Measurements from ENCODE around the gene TDRD7.

GRCh38 chr9:97419309-97419867, 7.5 kb downstream of the TDRD7 start:
- no peak for TF ChIP-seq CTCF (IDR thresholded peaks at IDR 0.05)
- TF ChIP-seq POLR2A (IDR thresholded peaks at IDR 0.05): no peak
